Fibroblast of skin of right quadriceps (primary cell): Measurements from ENCODE around the gene RASD1.
A peak's percentile ranks its signal among the peaks of the same experiment; 100 is the strongest.

Experiments used
- DNase-seq: peaks from one replicate; pipeline ENCODE4 v3.0.0-alpha.2; 2013

The RASD1 gene

DNA sequence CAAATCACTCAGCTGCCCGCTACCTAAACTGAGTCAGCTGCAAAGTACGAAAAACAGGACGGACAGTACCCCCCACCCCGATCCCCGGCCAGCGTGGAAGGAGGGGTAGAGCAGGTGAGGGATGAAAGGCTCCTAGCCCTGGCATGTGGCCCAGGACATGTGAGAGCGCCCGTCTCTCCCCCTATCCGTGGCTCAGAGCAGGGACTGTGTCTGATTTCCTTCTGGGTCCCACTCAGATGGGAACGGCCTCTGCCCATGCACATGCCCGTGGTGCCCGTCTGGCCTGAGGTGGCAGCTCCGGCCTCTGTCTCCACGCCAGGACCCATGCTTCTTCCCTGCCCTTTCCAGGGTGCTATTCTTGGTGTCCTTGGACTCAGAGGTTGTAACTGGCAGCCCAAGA is 30.2 kb upstream of the RASD1 start:
- no peak for DNase-seq

GRCh38 chr17:17525956-17526355 is 29.8 kb upstream of the RASD1 start:
- DNase-seq, result no peak

GRCh38 chr17:17525311-17525710 is 29.1 kb upstream of the RASD1 start:
- no peak for DNase-seq

DNA sequence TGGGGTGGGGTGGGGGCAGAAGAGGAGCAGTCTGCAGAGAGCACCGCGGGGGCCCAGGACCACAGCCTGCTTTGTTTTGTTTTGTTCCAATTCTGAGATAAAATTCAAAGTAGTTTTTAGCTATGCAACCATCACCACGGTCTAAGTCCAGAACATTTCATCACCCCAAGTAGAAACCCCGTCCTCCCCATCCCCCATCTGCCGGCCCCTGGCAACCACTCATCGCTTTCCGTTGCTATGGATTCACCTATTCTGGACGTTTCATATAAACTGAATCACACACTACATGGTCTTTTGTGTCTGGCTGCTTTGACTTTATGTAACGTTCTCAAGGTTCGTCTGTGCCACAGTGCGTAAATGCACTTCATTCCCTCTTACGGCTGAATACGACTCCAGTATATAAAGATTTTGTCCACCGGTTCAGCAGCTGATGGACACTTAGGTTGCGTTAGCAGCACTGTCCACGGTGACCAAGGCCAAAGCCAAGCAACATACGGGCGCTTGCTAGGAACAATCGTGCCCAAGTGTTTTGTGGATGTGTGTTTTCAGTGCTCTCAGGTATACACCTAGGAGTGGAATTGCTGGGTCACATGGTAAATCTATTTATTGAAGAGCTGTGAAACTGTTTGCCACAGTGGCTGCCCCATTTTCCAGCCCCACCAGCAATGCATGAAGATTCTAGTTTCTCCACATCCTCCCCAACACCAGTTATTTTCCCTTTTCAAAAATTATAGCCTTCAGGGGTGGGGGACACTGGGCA is 27.7 kb upstream of the RASD1 start:
- DNase-seq, result no peak

DNA sequence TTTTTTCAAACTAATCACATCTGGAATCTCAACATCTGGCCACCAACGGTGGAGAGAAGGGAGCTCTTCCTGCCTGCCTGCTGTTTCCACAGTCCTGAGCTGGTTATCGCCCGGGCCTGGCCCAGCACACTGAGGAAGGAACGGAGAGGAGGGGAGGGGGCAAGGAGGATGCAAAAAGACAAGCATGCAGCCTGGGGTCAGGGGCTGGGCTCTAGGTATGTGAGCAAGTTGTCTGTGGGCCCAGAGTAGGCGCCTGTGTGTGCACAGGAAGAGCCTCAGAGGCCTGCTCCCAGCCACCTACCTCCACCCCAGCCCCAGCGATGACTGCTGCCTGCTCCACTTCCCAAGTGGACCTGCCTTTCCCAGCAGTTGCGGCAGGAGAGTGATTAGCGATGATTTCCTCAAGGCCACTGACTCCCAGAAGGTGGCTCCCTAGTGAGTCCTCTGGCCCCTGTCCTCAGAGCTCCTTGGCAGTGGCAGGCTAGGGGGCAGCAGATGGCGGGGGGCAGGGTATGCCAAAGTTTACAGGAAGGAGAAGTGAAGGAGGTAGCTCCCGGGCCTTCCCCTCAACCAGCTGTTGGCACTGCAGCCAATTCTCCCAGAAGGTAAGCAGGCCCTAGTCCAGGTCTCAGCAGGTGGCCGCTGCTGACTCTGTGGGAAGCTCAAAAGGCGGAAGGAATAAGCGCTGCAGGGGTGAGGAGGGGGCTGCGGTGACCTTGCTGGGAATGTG is 27.0 kb upstream of the RASD1 start:
- no peak for DNase-seq

DNA sequence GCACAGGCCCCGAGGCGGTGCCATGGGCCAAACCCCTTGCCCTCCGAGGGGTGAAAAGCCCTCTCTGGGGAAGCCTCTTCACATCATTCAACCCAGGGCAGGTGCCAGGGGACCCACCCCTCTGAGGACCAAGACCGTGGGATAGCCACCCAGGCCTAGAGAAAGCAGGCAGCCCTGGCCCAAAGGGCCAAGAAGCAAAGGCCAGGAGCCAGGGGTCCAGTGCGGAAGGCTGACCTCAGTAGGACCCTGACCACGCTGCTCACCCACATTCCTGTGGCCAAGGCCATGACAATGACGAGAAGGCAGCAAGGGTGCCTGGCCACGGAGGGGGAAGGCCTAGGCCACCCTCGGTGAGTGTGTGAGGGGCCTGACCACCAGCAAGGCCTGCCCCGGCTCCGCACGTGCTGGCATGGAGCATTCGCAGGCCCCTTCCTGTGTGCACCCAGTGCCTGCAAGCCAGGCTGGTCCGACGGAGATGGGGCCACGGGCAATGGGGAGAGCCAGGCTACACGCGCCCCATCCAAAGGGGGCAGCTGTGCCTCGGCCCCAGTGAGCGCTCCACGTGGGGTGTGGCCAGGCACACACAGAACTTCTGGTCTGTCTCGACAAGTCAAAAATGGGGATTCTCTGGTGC is 24.5 kb upstream of the RASD1 start:
- DNase-seq, result no peak

- no peak for DNase-seq
These were observed 23.7 kb upstream of the RASD1 start for GRCh38 chr17:17519886-17520285.

- no peak for DNase-seq
These were observed 22.8 kb upstream of the RASD1 start for GRCh38 chr17:17518951-17519350.

DNA sequence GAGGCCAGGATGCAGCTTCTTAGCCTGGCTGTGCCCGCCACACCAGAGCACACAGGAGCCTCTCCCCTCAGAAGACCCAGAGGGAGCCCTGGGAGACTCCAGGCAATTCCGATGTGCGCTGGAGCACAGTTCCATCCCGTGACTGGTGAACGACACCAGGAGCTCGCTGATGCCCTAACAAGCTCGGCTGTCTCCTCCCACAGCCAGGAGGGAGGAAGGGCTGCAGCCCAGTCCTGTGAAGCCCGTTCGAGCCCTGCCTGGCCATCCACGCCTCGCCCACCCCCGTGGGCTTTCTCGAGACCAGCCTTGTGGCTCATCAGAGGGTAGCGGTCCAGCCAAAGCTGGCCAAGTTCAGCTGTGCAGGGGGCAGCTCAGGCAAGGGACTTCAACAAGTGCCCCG is 21.8 kb upstream of the RASD1 start:
- DNase-seq, result no peak

DNA sequence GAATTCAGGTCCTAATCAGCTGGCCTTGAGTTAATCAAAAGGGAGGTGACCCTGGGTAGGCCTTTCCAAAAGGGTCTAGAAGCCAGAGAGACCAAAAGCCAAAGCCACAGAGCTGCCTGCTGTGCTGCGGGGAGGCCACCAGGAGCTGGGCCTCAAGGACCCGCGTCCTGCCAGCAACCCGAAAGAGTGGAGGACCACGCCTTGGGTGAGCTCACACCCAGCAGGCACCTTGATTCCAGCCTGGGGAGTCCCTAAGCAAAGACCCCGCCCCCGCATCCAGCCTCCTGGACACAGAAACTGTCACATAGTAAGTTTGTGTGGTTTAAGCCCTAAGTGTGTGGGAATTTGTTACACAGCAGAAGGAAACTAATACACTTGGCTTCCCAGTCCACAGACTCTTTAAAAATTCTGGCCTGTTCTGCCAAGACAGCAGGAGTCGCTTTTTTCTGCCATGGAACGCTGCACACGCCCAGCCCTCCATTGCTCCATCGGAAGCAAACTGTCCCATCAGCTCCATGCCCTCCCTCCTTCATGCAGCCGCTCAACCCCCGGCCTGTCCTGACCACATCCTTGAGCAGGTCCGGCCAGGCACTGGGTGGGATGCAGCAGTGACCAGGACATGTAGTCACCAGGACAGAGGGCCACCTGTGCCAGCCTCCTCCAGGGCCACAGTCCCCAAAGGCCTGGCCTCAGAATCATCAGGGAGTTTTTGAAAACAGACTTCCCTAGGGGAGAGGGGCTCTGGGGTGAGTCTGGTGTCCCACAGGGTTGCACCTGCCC is 20.9 kb upstream of the RASD1 start:
- DNase-seq, result no peak

DNA sequence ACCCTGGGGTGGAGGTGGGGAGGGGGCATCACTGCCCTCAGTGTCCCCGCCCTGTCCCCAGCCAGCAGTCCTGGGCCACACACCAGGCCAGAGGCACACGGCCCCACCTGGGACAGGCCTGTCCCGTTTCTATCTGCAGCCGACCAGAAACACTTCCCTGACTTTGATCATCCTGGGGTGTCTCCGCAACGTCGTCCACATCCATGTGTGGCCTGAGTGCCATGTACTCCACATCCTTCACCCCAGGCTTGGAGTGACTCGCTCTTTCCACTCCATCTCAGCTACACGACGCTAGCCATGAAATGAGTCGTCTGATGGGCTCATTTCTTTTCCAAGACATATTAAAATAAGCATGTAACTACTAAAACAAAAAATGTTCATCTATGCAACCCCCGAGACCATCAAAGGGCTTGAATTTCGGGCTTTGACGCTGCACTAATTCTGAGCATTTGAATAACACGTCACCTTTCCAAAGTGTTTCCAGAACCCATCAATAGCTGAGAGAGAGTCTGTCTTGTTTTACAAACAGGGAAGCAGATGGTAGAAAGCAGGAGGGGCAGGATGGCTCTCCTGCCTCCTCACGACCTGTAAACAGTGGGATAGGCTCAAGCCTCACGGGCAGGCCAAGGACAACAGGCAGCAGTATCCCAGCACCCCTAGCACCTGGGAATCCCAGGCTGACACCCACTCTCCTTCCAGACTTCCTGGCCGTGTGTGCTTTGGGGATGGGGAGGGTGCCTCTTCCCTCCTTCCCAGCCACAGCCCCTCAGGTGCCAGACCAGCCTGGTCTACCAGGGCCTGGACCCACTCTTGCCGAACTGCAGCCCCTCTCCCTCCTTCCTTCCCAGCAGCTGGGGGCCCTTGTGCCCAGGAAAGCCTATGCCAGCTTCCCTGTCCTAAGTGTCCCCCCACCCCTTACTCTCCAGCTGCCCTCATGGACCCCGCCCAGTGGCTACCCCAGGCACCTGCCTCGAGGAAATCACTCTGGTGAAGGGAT is 20.0 kb upstream of the RASD1 start:
- peak; percentile 80 for DNase-seq

- DNase-seq, result peak; percentile 92
These were observed 19.1 kb upstream of the RASD1 start for GRCh38 chr17:17514993-17515933.

DNA sequence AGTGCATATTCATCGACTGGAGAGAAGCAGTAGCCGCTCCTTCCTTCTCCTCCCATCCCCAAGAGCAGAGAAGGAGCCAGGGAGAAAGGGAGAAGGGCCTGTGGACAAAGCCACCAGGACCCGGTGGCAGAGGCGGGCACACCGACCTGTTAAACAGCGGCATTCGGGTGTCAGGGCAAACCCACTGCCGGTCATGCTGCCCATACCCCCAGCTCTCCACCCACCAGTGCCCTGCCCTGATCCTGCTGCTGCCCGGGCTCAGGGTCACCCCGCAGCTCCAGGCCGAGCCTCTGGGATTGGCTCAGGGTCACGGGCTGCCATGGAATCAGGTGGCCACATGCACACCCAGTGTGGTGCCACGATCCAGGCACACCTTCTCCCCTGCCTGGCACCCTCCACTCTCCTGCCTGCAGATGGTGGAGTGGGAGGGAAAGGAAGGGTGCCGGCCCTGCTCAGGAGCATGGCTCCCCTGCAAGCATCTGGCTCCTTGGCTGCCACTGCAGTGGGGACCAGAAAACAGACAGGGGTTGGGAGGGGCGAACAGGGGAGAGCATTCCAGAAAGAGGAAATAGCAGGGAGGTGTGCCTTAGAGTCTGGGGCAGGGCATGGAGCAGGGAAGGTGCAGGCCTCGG is 18.3 kb upstream of the RASD1 start:
- DNase-seq, result no peak

DNA sequence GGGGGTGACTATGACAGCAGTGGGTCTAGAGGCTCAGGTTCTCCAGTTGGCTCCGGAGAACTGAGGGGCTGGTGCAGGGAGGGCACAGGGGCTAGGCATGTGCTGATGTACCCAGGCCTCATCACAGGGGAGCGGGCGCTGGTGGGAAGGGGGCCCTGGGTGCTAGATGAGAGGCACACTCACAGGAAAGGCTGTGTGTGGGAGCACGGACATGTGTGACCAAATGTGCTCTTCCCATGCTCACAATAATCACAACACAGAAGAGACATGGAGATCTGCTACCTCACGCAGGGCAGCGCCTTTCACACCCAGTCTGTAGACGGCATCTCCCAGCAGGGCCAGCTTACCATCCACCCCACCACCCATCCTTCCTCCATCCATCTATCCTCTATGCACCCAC is 17.4 kb upstream of the RASD1 start:
- no peak for DNase-seq

DNA sequence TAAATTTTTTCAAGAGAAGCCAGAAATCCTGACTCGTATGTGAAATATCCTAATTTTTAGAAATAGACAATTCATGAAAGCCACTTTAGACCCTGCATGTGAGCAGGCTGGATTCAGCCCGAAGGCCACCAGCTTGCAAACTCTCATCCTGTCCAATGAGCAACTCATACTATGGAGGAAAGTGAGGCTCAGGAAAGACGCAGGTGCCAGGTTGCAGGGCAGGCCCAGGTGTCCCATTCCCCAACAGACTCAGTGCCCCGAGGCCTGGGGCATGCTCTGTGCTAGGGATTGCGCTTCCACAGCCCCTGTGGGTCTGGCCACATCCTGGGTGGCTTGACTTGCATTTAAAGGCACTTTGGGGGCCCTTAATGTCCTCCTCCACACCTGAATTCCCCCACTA is 16.7 kb upstream of the RASD1 start:
- DNase-seq, result no peak

GRCh38 chr17:17511881-17512858 is 16.0 kb upstream of the RASD1 start:
- peak; percentile 85 for DNase-seq

DNA sequence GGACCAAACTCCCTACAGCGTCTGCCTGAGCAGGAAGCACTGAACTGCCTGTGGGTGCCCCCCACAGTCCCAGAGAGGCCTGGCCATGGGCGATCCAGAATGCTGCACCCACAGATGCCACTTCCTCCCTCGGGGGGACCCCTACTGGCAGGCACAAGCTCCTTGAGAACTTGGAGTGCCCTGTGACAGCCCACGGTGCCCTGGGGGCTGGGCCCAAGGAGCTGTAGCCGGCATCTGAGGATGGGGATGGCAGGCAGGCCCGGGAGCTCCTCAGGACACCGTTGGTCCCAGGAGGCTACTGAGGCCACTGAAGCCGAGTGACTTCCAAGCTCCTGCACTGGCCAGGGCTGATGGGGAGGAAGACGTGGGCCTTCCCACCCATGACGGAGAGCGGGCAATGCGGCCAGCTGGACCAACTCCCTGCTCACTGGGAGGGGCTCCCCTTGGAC is 15.1 kb upstream of the RASD1 start:
- DNase-seq, result no peak

GRCh38 chr17:17510456-17511292 is 14.5 kb upstream of the RASD1 start:
- no peak for DNase-seq
